ENCODE measurements around the gene ERI3. TPM values are rescaled to one million over a fixed set of nuclear protein-coding genes. Genes with fewer than 3 reads are reported as not detected.

ERI3 gene
- total RNA-seq, 1 donor from 2014 or later = 37.9 TPM

DNA sequence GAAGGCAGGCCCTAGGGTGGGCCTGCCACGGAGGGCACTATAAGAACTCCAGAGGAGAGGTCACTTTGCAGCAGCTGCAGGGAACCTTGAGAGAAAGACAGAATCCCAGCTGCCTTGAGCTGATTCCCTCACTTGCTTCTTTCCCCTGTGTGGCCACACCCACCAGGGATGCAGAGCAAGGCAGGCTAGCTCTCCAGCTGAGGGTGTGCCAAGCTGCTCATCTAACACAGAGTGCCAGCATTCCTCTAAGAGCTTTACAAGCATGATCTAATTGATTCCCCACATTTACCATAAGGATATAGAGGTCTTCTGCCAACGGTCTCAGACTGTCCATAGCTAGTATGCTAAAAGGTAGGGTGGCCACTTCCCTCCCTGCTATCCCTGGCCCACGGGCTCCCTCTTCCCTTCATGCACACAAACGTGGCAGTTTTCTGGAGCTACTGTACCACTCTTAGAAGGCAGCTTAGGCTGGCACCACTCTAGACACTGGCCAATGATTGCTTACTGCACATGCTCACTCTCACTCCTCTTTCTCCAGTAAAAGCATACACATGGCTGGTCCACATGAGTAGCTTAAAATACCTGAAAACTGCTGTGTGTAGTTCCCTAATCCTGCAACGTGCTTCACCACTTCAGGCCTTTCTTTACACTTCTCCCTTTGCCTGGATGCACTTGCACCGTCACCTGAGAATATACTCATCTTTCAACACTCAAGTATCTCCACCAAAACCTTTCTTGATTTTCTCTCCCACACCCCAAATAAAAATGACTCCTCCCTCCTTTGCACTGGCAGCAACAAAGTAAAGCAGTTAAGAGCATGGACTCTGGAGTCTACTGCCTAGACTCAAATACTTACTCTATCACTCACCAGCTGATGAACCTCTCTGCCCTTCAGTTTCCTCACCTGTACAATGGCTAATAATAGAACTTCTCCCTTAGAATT lies 84.1 kb downstream of the ERI3 start:
- DNase-seq (no peak), ATAC-seq (ENCODE audit: low read depth) (no peak)
- TF ChIP-seq, protein P1, sequence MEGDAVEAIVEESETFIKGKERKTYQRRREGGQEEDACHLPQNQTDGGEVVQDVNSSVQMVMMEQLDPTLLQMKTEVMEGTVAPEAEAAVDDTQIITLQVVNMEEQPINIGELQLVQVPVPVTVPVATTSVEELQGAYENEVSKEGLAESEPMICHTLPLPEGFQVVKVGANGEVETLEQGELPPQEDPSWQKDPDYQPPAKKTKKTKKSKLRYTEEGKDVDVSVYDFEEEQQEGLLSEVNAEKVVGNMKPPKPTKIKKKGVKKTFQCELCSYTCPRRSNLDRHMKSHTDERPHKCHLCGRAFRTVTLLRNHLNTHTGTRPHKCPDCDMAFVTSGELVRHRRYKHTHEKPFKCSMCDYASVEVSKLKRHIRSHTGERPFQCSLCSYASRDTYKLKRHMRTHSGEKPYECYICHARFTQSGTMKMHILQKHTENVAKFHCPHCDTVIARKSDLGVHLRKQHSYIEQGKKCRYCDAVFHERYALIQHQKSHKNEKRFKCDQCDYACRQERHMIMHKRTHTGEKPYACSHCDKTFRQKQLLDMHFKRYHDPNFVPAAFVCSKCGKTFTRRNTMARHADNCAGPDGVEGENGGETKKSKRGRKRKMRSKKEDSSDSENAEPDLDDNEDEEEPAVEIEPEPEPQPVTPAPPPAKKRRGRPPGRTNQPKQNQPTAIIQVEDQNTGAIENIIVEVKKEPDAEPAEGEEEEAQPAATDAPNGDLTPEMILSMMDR (IDR thresholded peaks at IDR 0.05) = no peak
- H3K9me3 Mint-ChIP-seq = no peaks in the 10 kb centered on the region
- peaks cover 5% of the 10 kb centered on the region for H3K4me1 Mint-ChIP-seq
- peaks cover 9% of the 10 kb centered on the region for H3K36me3 Mint-ChIP-seq (ENCODE audit: low read depth)
- H3K27ac Mint-ChIP-seq = no peak overlapping the region
- ChIA-PET POLR2A (no interaction called here), CTCF (no interaction called here)
- no peak overlapping the region for H3K4me3 Mint-ChIP-seq
- intact Hi-C loops (cut with micrococcal nuclease) = no loop called here
- no peaks in the 10 kb centered on the region for H3K27me3 Mint-ChIP-seq

DNA sequence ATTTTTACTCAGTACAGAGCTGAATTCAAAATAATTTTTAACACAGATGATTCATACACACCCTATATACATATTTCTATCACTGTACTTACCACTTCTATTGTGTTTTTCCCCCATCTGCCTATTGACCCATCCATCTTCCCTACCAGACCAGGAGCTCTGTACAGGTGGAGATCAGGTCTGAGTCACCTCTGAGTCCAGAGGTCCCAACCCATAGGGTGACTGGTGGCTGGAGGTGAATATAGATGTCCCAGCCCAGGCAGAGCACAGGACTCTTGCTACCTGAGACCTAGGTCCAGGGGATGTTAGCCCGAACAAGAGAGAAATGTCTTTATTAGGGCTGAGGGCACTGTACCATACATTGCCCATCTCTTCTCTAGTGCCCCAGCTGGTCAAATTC lies 87.0 kb downstream of the ERI3 start:
- peaks cover 2% of the 10 kb centered on the region for H3K4me1 Mint-ChIP-seq
- TF ChIP-seq, protein P1 (IDR thresholded peaks at IDR 0.05) = no peak
- H3K27me3 Mint-ChIP-seq = no peaks in the 10 kb centered on the region
- no peaks in the 10 kb centered on the region for H3K9me3 Mint-ChIP-seq
- no peak overlapping the region for H3K4me3 Mint-ChIP-seq
- intact Hi-C loops (cut with micrococcal nuclease) = no loop called here
- ChIA-PET CTCF (interaction anchor here (0.9 kb wide), 1 partner anchor 50 kb away, joined by 3 read pairs; no protein-coding TSS in a partner anchor), POLR2A (no interaction called here)
- ATAC-seq (ENCODE audit: low read depth) (no peak), DNase-seq (no peak)
- no peak overlapping the region for H3K27ac Mint-ChIP-seq
- H3K36me3 Mint-ChIP-seq (ENCODE audit: low read depth) = peaks cover 8% of the 10 kb centered on the region

DNA sequence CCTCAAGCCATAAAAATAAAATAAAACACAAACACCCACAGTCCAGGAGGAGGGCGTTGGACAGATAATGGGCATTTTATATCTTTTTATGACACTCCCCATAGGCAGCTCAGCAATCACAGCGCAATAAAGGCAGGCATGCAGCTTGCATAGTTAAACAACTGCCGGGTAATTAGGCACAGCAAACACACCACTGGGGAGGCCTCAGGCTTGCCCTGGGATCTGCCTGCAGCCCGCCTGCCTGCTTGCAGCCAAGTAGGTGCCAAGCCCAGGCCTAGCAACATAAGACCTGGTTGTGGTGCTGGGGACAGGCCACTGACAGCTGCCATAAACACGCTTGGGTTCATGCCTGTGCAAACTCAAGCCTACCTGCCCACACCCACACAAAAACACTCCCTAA lies 87.6 kb downstream of the ERI3 start:
- Mint-ChIP-seq H3K27ac (no peak overlapping the region), H3K9me3 (no peaks in the 10 kb centered on the region), H3K4me1 (peaks cover 2% of the 10 kb centered on the region), H3K36me3 (ENCODE audit: low read depth) (peaks cover 12% of the 10 kb centered on the region), H3K27me3 (no peaks in the 10 kb centered on the region), H3K4me3 (no peak overlapping the region)
- POLR2A ChIA-PET = no interaction called here
- ATAC-seq (ENCODE audit: low read depth) (no peak), DNase-seq (no peak)
- TF ChIP-seq, protein P1 (IDR thresholded peaks at IDR 0.05) = no peak
- intact Hi-C loops (cut with micrococcal nuclease) = no loop called here
- CTCF ChIA-PET = no interaction called here

DNA sequence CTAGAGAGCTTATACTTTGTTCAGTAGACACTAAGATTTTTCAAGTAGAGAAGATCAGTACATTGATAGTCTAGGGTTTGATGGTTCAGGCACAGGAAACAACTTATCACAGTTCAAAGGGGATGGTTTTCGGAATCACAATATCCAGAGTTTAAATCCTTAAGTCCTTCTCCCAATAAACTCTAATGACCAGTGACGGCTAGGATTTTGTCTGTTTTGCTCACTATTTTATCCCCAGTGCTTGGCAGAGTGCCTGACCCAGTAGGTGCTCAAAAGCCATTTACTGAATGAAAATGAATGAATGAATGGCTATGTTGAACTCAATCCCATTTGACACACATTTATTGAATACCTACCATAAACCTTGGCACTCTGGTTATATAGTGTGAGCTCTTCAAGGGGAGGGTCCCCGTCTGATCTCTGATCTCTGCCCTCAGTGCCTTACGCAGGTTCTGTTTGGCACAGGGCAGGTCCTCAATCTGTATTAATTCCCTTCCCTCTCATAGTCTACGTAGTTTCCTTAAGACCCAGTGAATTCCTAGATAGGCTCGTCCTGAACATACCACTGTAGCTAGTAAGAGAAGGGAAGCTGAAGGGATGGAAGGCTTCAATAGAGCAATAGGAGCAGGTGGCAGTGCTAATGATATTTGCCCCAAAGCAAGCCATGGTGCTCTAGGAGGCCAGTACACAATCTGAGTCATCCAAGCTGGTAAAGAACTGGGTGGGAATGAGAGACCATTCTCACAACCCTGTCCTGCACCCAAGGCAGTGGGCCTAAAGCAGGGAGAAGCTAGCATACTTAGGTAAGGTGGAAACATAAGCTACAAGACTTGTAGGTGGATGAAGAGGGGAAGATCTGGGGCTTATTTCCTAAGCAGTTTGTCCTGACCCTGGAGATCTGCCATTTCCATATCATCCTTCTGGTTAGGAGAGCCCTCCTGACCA lies 88.4 kb downstream of the ERI3 start:
- Mint-ChIP-seq H3K27me3 (no peaks in the 10 kb centered on the region), H3K9me3 (no peaks in the 10 kb centered on the region), H3K4me3 (no peak overlapping the region), H3K36me3 (ENCODE audit: low read depth) (peaks cover 9% of the 10 kb centered on the region), H3K27ac (no peak overlapping the region), H3K4me1 (peaks cover 3% of the 10 kb centered on the region)
- intact Hi-C loops (cut with micrococcal nuclease) = no loop called here
- TF ChIP-seq, protein P1 (IDR thresholded peaks at IDR 0.05) = no peak
- DNase-seq (no peak), ATAC-seq (ENCODE audit: low read depth) (no peak)
- CTCF ChIA-PET = no interaction called here
- POLR2A ChIA-PET = no interaction called here
